ENCODE results near the gene DPYSL5. TPM values are rescaled to one million over a fixed set of nuclear protein-coding genes. Genes with fewer than 3 reads are reported as not detected.

Gene DPYSL5
- total RNA-seq, 2 donors from 2014 or later: not detected

- TF ChIP-seq CTCF (IDR thresholded peaks at IDR 0.05): no peak
- TF ChIP-seq POLR2A (IDR thresholded peaks at IDR 0.05): no peak
- H3K9me3 ChIP-seq: no peaks in the 10 kb centered on the region
- H3K4me1 ChIP-seq: no peaks in the 10 kb centered on the region
- WGBS, 2 donors: 60 to 62% methylated on average over 2 of the region's 2 CpGs
- H3K4me3 ChIP-seq: no peak overlapping the region
- intact Hi-C loops (cut with DNase I): no loop called here
- no peak overlapping the region for H3K27ac ChIP-seq
- no peak for ATAC-seq
- H3K36me3 ChIP-seq (replicated peaks in 1 of 2; ENCODE audit: insufficient read depth in 1 of 2, low read depth in 2 of 2): no peaks in the 10 kb centered on the region
- no peaks in the 10 kb centered on the region for H3K27me3 ChIP-seq
- no peak for DNase-seq
Measured at GRCh38 chr2:26807788-26808460, 40.0 kb upstream of the DPYSL5 start.

- no peaks in the 10 kb centered on the region for H3K9me3 ChIP-seq
- no peak for TF ChIP-seq POLR2A (IDR thresholded peaks at IDR 0.05)
- no peak for TF ChIP-seq CTCF (IDR thresholded peaks at IDR 0.05)
- no peak for DNase-seq
- ATAC-seq: no peak
- no peaks in the 10 kb centered on the region for H3K4me1 ChIP-seq
- intact Hi-C loops (cut with DNase I): no loop called here
- no peaks in the 10 kb centered on the region for H3K36me3 ChIP-seq (replicated peaks in 1 of 2; ENCODE audit: insufficient read depth in 1 of 2, low read depth in 2 of 2)
- 86 to 87% methylated on average over 2 to 3 of the region's 3 CpGs for WGBS, 2 donors
- no peak overlapping the region for H3K4me3 ChIP-seq
- no peaks in the 10 kb centered on the region for H3K27me3 ChIP-seq
- no peak overlapping the region for H3K27ac ChIP-seq
Measured at GRCh38 chr2:26809211-26809610, 38.7 kb upstream of the DPYSL5 start.

- 45 to 68% methylated on average over 6 of the region's 6 CpGs for WGBS, 2 donors
- intact Hi-C loops (cut with DNase I): no loop called here
- no peak for ATAC-seq
Measured at GRCh38 chr2:26809876-26810577, 37.9 kb upstream of the DPYSL5 start.

GRCh38 chr2:26811261-26811660 lies 36.7 kb upstream of the DPYSL5 start:
- intact Hi-C loops (cut with DNase I): no loop called here
- no peaks in the 10 kb centered on the region for H3K36me3 ChIP-seq (replicated peaks in 1 of 2; ENCODE audit: insufficient read depth in 1 of 2, low read depth in 2 of 2)
- no peak overlapping the region for H3K27ac ChIP-seq
- H3K9me3 ChIP-seq: no peaks in the 10 kb centered on the region
- no peaks in the 10 kb centered on the region for H3K4me1 ChIP-seq
- no peaks in the 10 kb centered on the region for H3K27me3 ChIP-seq
- ATAC-seq: no peak
- 70 to 73% methylated on average over 8 of the region's 8 CpGs for WGBS, 2 donors
- no peak overlapping the region for H3K4me3 ChIP-seq
- no peak for DNase-seq
- TF ChIP-seq CTCF (IDR thresholded peaks at IDR 0.05) (no peak), POLR2A (IDR thresholded peaks at IDR 0.05) (no peak)

More at GRCh38 chr2:26809876-26810577, 37.9 kb upstream of the DPYSL5 start:
- no peak overlapping the region for H3K27ac ChIP-seq
- no peak overlapping the region for H3K4me3 ChIP-seq
- no peak for TF ChIP-seq POLR2A (IDR thresholded peaks at IDR 0.05)
- no peak for TF ChIP-seq CTCF (IDR thresholded peaks at IDR 0.05)
- H3K36me3 ChIP-seq (replicated peaks in 1 of 2; ENCODE audit: insufficient read depth in 1 of 2, low read depth in 2 of 2): no peaks in the 10 kb centered on the region
- no peaks in the 10 kb centered on the region for H3K27me3 ChIP-seq
- H3K4me1 ChIP-seq: no peaks in the 10 kb centered on the region
- no peaks in the 10 kb centered on the region for H3K9me3 ChIP-seq
- peak in 1 of 4 donors; percentile 15 for DNase-seq

Data from body of pancreas (tissue), 4 donors.